H9 (cell line): ENCODE measurements around the gene DHDDS. TPM values are rescaled to one million over a fixed set of nuclear protein-coding genes. Genes with fewer than 3 reads are reported as not detected.

Experiments
- DNase-seq: peaks from one replicate; pipeline ENCODE4 v3.0.0-alpha.2; 2017
- H2AFZ ChIP-seq: one replicate; pipeline ENCODE4 v1.6.1; 2013; ENCODE audit warnings: mild to moderate bottlenecking, low read length, control low read depth, moderate library complexity
- H2AK5ac ChIP-seq: 2 replicates; pipeline ENCODE4 v1.6.1; 2013; ENCODE audit warnings: low read length, control low read depth, mixed read lengths; ENCODE audit not compliant: insufficient read length
- H2BK120ac ChIP-seq: one replicate; pipeline ENCODE4 v1.6.1; 2013; ENCODE audit warnings: low read depth, mild to moderate bottlenecking, low read length, control low read depth, inconsistent platforms; ENCODE audit not compliant: poor library complexity, severe bottlenecking
- H2BK12ac ChIP-seq: 2 replicates; pipeline ENCODE4 v1.6.1; 2013; ENCODE audit warnings: low read length, control low read depth, mixed read lengths, low read depth; ENCODE audit not compliant: insufficient read length
- H2BK15ac ChIP-seq: 2 replicates; pipeline ENCODE4 v1.6.1; 2013; ENCODE audit warnings: low read depth, low read length, control low read depth
- H2BK20ac ChIP-seq: one replicate; pipeline ENCODE4 v1.6.1; 2013; ENCODE audit warnings: low read depth, mild to moderate bottlenecking, low read length, control low read depth, inconsistent platforms; ENCODE audit not compliant: poor library complexity, severe bottlenecking
- H2BK5ac ChIP-seq: 2 replicates; pipeline ENCODE4 v1.6.1; 2013; ENCODE audit warnings: low read length, control low read depth, mixed read lengths; ENCODE audit not compliant: insufficient read length
- H3K14ac ChIP-seq: 2 replicates; pipeline ENCODE4 v1.6.1; 2013; ENCODE audit warnings: low read length, control low read depth; ENCODE audit not compliant: insufficient read depth
- H3K18ac ChIP-seq: 2 replicates; pipeline ENCODE4 v1.6.1; 2013; ENCODE audit warnings: low read depth, mild to moderate bottlenecking, mixed read lengths, low read length, control low read depth; ENCODE audit not compliant: insufficient read length
- H3K23ac ChIP-seq: 2 replicates; pipeline ENCODE4 v1.6.1; 2013; ENCODE audit warnings: low read length, control low read depth, mixed read lengths, low read depth; ENCODE audit not compliant: insufficient read length
- H3K23me2 ChIP-seq: 2 replicates; pipeline ENCODE4 v1.6.1; 2013; ENCODE audit warnings: low read depth, mild to moderate bottlenecking, mixed read lengths, low read length, control low read depth; ENCODE audit not compliant: insufficient read length, poor library complexity, severe bottlenecking
- H3K27ac ChIP-seq: 2 replicates; pipeline ENCODE4 v1.5.1; 2013; ENCODE audit warnings: low read length, control low read depth, mixed read lengths, low read depth; ENCODE audit not compliant: insufficient read length
- H3K27me3 ChIP-seq: 2 replicates; pipeline ENCODE4 v1.6.1; 2013; ENCODE audit warnings: low read length, control low read depth, inconsistent platforms; ENCODE audit not compliant: insufficient read depth
- H3K4ac ChIP-seq: 2 replicates; pipeline ENCODE4 v1.6.1; 2013; ENCODE audit warnings: low read depth, mild to moderate bottlenecking, control low read depth, inconsistent platforms, low read length, moderate library complexity
- H3K4me1 ChIP-seq: 2 replicates; pipeline ENCODE4 v1.6.1; 2013; ENCODE audit warnings: low read length, control low read depth, inconsistent platforms; ENCODE audit not compliant: insufficient read depth
- H3K4me2 ChIP-seq: 2 replicates; pipeline ENCODE4 v1.6.1; 2013; ENCODE audit warnings: low read length, control low read depth, mixed read lengths; ENCODE audit not compliant: insufficient read length, insufficient read depth
- H3K56ac ChIP-seq: 2 replicates; pipeline ENCODE4 v1.6.1; 2013; ENCODE audit warnings: low read depth, mild to moderate bottlenecking, mixed read lengths, low read length, control low read depth; ENCODE audit not compliant: insufficient read length
- H3K79me1 ChIP-seq: 2 replicates; pipeline ENCODE4 v1.6.1; 2013; ENCODE audit warnings: low read depth, mild to moderate bottlenecking, moderate library complexity, low read length, control low read depth, inconsistent platforms; ENCODE audit not compliant: insufficient read depth, poor library complexity, severe bottlenecking
- H3K79me2 ChIP-seq: 2 replicates; pipeline ENCODE4 v1.6.1; 2013; ENCODE audit warnings: low read length, control low read depth, inconsistent platforms; ENCODE audit not compliant: insufficient read depth
- H3K9ac ChIP-seq: 2 replicates; pipeline ENCODE4 v1.6.1; 2013; ENCODE audit warnings: low read length, control low read depth, mixed read lengths; ENCODE audit not compliant: insufficient read length; ENCODE audit errors: extremely low read depth
- H3K9me3 ChIP-seq: one replicate; pipeline ENCODE4 v1.6.1; 2013; ENCODE audit warnings: low read depth, low read length, inconsistent platforms; ENCODE audit not compliant: control insufficient read depth
- H3T11ph ChIP-seq: one replicate; pipeline ENCODE4 v1.6.1; 2013; ENCODE audit warnings: mild to moderate bottlenecking, low read length, control low read depth, inconsistent platforms
- H4K20me1 ChIP-seq: one replicate; pipeline ENCODE4 v1.6.1; 2013; ENCODE audit not compliant: control insufficient read depth, insufficient read length, insufficient read depth
- H4K5ac ChIP-seq: 2 replicates; pipeline ENCODE4 v1.6.1; 2013; ENCODE audit warnings: low read depth, mild to moderate bottlenecking, mixed read lengths, low read length, control low read depth; ENCODE audit not compliant: insufficient read length
- H4K8ac ChIP-seq: replicated peaks from 2 replicates; pipeline ENCODE4 v1.6.1; 2013; ENCODE audit warnings: low read length, control low read depth, mixed read lengths, low read depth; ENCODE audit not compliant: insufficient read length
- H4K91ac ChIP-seq: 2 replicates; pipeline ENCODE4 v1.6.1; 2013; ENCODE audit warnings: low read depth, mild to moderate bottlenecking, moderate library complexity, mixed read lengths, low read length, control low read depth; ENCODE audit not compliant: insufficient read length
- H3K27ac Mint-ChIP-seq, 3 experiments: 2 replicates in 2 of 3; 3 replicates in 1 of 3; pipeline ENCODE4 v1.8.0; 2020 to 2021; ENCODE audit warnings: mixed read lengths in 3 of 3, mild to moderate bottlenecking in 1 of 3, moderate library complexity in 1 of 3
- H3K27me3 Mint-ChIP-seq: 2 replicates; pipeline ENCODE4 v1.8.0; 2021; ENCODE audit warnings: low read depth, mild to moderate bottlenecking, moderate library complexity, mixed read lengths
- H3K36me3 Mint-ChIP-seq, 3 experiments: 2 replicates in 2 of 3; 3 replicates in 1 of 3; pipeline ENCODE4 v1.8.0; 2020 to 2021; ENCODE audit warnings: low read depth in 3 of 3, mixed read lengths in 3 of 3; ENCODE audit not compliant: insufficient read depth in 1 of 3
- H3K4me1 Mint-ChIP-seq, 2 experiments: 2 replicates each; pipeline ENCODE4 v1.8.0; 2020; ENCODE audit warnings: mixed read lengths in 2 of 2
- H3K4me3 Mint-ChIP-seq, 2 experiments: 2 replicates in 1 of 2; 3 replicates in 1 of 2; pipeline ENCODE4 v1.8.0; 2020 to 2021; ENCODE audit warnings: mild to moderate bottlenecking in 2 of 2, mixed read lengths in 2 of 2, moderate library complexity in 1 of 2
- H3K9me3 Mint-ChIP-seq, 2 experiments: 2 replicates in 1 of 2; 3 replicates in 1 of 2; pipeline ENCODE4 v1.8.0; 2020; ENCODE audit warnings: mild to moderate bottlenecking in 2 of 2, mixed read lengths in 2 of 2, moderate library complexity in 1 of 2
- CTCF ChIP-seq: fragments of 200-600 bp; sonication (generic); conservative IDR thresholded peaks from 3 replicates; pipeline ENCODE4 v1.8.0; 2021; ENCODE audit warnings: antibody characterized with exemption, mild to moderate bottlenecking
- WGBS: extraction: QIAGEN DNeasy Blood & Tissue Kit; methylation state at CpG from one replicate; pipeline ENCODE4 v1.1.7; 2013; ENCODE audit warnings: missing lambda C conversion rate, low lambda C conversion rate, mixed read lengths; ENCODE audit not compliant: insufficient read length; ENCODE audit errors: extremely low coverage; 5-methylcytosine and 5-hydroxymethylcytosine counted together
- total RNA-seq: library from RNA; stranded (reverse); gene quantifications from 2 replicates; pipeline ENCODE4 v1.2.1, GENCODE V29; 2021

DHDDS gene
- total RNA-seq, 1 experiment from 2014 or later: 61.2 TPM

DNA sequence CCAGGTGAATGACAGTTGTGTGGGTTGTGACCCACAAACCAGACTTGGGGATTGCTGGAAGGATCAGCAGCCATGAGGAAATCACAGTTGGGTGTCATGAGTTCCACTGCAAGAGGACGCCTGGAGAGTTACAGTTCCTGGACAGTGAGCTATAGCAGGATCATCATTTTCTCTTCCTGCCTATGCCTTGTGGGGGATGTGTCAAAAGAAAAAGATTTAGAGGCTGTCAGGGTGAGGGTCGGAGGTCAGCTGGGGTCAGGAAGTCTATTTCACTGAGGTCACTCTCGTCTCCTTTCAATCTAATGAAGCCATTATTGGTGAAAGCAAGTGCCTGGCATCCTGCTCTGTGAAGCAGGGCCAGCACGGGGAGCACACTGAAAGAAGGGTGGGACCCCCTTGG lies 28.5 kb upstream of the DHDDS start:
- no peaks in the 10 kb centered on the region for H3K4me1 ChIP-seq
- H3K36me3 Mint-ChIP-seq: no peaks in the 10 kb centered on the region
- no peaks in the 10 kb centered on the region for H4K20me1 ChIP-seq
- H3T11ph ChIP-seq: no peak overlapping the region
- no peak overlapping the region for H3K18ac ChIP-seq
- H2AK5ac ChIP-seq: no peak overlapping the region
- H3K27ac ChIP-seq: no peak overlapping the region
- no peak for DNase-seq
- no peak overlapping the region for H2BK20ac ChIP-seq
- no peaks in the 10 kb centered on the region for H3K27me3 ChIP-seq
- no peak overlapping the region for H2BK120ac ChIP-seq
- no peak overlapping the region for H3K56ac ChIP-seq
- no peak overlapping the region for H3K9ac ChIP-seq
- no peak overlapping the region for H4K5ac ChIP-seq
- no peak overlapping the region for H4K91ac ChIP-seq
- H3K4me2 ChIP-seq: no peak overlapping the region
- H2BK12ac ChIP-seq: no peak overlapping the region
- H2BK15ac ChIP-seq: no peak overlapping the region
- H3K23ac ChIP-seq: no peak overlapping the region
- no peak overlapping the region for H3K4ac ChIP-seq
- H4K8ac ChIP-seq: no peak overlapping the region
- no CpG with 5 or more reads among the region's 4 CpGs for WGBS
- H3K4me3 Mint-ChIP-seq: no peak overlapping the region
- H3K14ac ChIP-seq: no peak overlapping the region
- H2AFZ ChIP-seq: no peak overlapping the region
- no peaks in the 10 kb centered on the region for H3K79me2 ChIP-seq
- peaks cover 2% of the 10 kb centered on the region for H3K23me2 ChIP-seq
- TF ChIP-seq CTCF: no peak
- H3K9me3 Mint-ChIP-seq: no peaks in the 10 kb centered on the region
- H3K4me1 Mint-ChIP-seq: peaks cover 4 to 8% of the 10 kb centered on the region in 2 experiments; a peak in 3 of 4 replicates
- no peak overlapping the region for H2BK5ac ChIP-seq
- H3K27ac Mint-ChIP-seq: no peak overlapping the region
- H3K9me3 ChIP-seq: no peaks in the 10 kb centered on the region
- no peaks in the 10 kb centered on the region for H3K79me1 ChIP-seq
- peaks cover 2% of the 10 kb centered on the region; the same call in 1 of the 2 replicates for H3K27me3 Mint-ChIP-seq
